ENCODE measurements around the gene ME2.
"Not testable (repeated sequence)": the region's sequence is repeated elsewhere in the genome, so short reads cannot be mapped to it uniquely, and the experiment has no call there.

ME2 gene

DNA sequence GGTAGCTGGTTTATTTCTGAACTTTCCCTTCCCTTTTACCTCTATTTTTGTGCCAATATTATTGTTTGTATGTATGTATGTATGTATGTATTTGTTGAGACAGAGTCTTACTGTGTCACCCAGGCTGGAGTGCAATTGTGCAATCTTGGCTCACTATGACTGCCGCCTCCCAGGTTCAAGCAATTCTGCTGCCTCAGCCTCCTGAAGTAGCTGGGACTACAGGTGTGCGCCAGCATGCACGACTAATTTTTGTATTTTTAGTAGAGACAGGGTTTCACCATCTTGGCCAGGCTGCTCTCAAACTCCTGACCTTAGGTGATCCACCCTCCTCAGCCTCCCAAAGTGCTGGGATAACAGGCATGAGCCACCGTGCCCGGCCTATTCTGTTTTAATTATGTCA lies 93.5 kb downstream of the ME2 start:
- FAIRE-seq; DNase-seq (ENCODE audit: low spot score): not testable (repeated sequence)

DNA sequence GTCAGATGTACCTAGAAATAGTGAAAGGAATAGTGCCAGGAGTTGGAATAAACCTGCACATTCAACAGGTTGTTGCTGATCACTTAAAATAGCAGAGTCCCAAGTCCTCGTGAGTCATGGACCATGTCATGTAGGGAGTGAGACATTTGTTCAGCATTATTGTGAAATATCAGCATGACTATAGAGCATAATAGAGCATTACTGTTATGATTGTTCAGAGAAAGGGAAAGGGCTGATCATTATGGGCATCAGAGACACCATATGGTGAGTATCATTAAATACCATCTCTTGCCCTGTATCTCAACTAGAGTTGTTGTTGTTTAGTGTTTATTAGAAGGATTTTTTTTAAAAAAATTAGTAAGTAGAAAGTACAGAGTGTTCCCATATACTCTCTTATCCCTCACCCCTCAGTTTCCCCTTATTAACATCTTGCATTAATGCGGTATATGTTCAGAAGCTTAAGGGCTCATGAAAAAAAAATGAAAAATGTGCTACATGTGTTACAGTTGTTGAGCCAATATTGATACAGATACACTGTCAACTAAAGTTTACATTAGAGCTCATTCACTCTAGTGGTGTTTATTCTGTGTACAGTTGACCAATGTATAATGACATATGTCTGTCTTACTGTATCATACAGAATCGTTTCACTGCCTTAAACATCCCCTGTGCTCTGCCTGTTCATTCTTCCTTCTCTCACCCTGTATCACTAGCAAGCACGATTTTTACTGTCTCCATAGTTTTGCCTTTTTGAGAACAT lies 94.6 kb downstream of the ME2 start:
- FAIRE-seq = no peak
- DNase-seq (ENCODE audit: low spot score) = no peak

DNA sequence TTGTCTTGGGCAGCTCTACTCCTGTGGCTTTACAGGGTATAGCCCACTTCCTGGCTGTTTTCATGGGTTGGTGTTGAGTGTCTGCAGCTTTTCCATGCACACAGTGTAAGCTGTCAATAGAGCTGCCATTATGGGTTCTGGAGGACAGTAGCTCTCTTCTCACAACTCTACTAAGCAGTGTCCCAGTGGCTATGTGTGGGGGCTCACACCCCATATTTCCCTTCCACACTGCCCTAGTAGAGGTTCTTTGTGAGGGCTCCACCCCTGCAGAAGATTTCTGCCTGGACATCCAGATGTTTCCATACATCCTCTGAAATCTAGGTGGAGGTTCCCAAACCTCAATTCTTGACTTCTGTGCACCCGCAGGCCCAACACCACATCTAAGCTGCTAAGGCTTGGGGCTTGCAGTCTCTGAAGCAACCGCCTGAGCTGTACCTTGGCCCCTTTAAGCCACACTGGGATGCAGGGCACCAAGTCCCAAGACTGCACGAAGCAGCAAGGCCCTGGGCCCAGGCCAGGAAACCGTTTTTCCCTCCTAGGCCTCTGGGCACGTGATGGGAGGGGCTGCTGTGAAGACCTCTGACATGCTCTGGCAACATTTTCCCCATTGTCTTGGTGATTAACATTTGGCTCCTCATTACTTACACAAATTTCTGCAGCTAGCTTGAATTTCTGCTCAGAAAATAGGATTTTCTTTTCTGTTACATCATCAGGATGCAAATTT lies 98.3 kb downstream of the ME2 start:
- FAIRE-seq = no peak
- no peak for DNase-seq (ENCODE audit: low spot score)

DNA sequence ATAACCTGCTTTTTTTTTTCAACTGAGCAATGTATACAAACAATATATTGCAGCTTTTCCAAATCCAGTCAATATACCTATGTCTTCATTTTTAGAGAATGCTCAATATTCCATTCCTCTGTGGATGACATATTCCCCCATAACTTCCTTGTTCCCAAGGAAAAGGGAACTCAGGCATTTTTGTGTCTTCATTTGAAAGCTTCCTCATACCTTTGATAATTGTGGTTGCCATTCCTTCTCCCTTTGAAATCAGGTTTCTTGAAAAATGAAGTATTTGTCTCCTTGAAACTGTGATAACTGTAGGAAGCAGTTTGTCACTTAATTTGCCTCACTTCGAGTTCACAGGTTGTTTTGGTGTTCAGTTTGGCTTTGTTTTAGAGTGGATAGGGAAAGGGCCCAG lies 102.5 kb downstream of the ME2 start:
- DNase-seq (ENCODE audit: low spot score) = no peak
- FAIRE-seq = no peak

DNA sequence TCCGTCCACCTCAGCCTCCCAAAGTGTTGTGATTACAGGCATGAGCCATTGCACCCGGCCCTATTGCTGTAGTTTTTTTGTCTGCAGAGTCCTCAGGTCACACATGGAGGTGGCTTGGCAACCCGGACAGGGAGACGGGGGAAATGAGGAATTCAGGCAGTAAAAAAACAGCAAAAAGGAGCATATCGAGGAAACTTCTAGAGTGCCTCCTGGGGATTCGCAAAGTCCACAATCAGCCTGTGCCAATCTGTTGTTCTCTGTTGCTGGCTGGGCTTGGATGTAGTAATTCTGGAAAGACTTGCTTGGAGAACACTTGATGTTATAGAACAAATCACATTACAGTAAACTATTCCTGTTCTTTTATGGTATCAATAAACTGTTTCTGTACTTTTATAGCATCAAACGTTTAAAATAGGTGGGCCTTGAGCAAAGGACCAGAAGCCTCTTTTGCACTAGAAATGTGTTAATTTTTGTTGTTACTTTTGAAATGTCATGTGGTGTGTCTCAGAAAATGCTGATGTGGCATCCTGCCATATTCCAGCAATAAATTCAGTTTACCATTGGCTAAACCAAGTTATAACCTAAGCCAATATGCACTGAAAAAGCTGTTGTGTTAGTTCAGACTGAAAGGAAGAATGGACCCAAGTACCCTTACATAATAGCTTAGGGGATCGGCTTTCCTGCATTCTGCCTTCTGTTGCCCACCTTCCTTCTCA lies 103.3 kb downstream of the ME2 start:
- no peak for DNase-seq (ENCODE audit: low spot score)
- FAIRE-seq = no peak

DNA sequence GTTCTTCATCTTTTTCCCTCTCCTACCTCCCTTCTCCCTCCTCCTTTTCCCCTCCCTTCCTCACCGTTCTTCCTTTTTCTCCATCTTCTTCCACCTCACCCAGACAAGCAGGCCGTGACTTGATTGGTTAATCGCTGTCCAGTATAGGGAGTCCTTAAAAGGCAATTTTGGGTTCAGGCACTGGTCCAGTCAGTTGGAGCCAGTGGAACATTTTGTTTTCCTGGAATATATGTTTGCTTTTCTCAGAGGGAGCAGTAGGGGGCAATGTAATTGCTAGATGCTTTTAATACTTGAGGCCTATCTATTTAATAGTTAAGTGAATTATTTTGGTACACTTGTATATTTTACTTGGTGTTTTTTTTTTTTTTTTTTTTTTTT lies 103.9 kb downstream of the ME2 start:
- DNase-seq (ENCODE audit: low spot score) (no peak), FAIRE-seq (no peak)

DNA sequence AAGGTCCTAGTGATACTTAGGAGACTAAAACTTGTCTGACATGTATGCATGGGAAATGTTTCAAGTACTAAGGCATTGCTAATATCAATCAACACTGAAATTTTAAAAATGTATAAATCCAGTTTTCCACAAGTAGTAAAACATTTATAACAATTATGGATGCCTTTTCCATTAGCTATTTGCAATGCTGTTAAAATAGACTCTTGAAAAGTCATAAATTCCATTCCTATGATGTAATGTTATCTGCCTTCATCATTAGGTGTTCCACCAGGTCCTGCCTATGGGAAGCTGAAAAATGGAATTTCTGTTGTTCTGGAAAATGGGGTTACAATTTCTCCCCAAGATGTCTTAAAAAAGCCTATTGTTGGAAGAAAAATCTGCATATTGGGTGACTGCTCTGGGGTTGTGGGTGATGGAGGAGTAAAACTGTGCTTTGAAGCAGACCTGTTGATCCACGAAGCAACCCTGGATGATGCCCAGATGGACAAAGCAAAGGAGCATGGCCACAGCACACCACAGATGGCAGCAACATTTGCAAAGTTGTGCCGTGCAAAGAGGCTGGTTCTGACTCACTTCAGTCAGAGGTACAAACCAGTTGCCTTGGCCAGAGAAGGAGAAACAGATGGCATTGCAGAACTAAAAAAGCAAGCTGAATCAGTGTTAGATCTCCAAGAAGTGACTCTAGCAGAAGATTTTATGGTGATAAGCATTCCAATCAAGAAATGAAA lies 107.6 kb downstream of the ME2 start:
- FAIRE-seq = no peak
- peak; percentile 33 for DNase-seq (ENCODE audit: low spot score)

DNA sequence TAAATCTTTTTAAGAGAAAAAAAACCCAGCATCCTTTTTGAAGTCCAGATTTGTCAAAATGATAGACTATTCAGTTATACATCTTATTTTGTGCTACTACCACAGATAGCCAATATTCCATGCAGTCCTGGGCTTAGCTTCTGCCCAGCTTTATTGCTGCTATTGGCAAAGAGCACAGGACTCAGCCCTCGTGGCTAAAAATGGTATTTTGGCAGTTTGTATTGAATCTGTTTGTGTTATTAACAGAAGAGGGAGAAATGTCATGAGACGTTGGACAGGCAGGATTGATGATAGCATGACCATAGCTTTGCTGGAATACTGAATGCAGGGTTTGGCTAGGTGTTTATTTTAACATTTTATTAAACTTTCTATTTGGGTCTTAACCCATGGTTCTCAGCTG lies 108.3 kb downstream of the ME2 start:
- FAIRE-seq (no peak), DNase-seq (ENCODE audit: low spot score) (no peak)

DNA sequence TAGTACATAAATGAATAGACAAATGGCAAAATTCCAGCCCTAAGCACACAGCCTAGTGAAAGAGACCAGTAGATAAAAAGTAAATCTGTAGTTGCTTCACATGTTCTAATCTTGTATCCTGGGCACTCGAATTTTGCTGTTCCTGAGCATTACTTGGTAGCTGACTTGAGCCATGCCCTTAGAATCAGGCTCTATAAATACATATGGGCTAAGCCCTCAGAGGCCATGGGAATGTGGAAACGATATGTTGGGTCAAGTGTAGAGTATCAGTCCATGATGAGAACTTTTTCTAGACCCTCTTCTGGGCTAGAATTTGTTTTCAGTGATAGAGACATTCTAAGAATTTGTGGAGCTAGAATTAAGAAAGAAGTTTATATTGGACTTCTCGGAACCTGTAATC lies 110.8 kb downstream of the ME2 start:
- FAIRE-seq = no peak
- no peak for DNase-seq (ENCODE audit: low spot score)

DNA sequence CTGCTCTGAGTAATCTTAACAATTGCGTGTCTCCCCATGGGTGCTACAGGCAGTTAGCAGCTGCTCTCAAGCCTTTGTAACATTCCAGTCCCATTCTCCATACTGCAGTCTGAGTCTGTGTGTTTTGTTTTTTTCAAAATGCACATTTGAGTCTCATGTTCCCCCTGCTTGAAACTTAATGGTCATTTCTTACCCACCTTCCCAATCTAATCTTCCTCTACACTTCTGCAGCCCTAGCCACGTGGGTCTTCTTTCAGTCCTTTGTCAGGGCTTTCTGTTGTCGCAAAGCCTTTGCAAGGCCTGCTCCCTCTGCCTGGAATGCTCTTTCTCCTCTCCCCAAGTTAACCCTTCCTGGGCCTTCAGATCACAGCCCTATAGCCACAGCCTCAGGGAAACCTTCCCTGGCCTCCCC lies 113.4 kb downstream of the ME2 start:
- no peak for FAIRE-seq
- DNase-seq (ENCODE audit: low spot score) = no peak

DNA sequence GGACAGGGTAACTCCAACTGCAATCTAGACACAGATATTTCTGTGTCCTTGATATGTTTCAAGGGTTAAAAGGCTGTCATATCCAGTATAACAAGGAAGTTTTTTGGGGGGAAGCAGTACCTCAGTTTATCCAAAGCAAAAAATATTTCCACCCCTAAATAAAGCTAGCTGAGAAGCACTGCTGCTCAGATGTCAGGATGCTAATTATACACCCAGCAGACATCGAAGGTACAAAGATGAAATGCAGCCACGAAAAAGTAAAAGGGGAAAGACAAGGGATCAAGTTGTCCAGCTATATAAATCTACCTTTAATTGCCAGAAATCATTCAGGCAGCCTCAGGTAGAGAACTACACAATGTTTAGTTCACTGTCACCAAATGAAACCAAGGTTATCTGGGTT lies 115.1 kb downstream of the ME2 start:
- DNase-seq (ENCODE audit: low spot score) (no peak), FAIRE-seq (no peak)

DNA sequence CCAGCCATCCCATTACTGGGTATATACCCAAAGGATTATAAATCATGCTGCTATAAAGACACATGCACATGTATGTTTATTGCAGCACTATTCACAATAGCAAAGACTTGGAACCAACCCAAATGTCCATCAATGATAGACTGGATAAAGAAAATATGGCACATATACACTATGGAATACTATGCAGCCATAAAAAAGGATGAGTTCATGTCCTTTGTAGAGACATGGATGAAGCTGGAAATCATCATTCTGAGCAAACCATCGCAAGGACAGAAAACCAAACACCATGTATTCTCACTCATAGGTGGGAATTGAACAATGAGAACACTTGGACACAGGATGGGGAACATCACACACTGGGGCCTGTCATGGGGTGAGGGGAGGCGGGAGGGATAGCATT lies 124.3 kb downstream of the ME2 start:
- DNase-seq (ENCODE audit: low spot score); FAIRE-seq: not testable (repeated sequence)

Data from urothelium cell line (cell line).